HG03175 (cell line): Measurements from ENCODE around the gene ZNF787.

Experiments
- ATAC-seq: cut with Tn5 transposase; IDR thresholded peaks from one replicate; pipeline ENCODE4 v1.9.1; 2021; ENCODE audit warnings: mild to moderate bottlenecking, moderate library complexity; ENCODE audit not compliant: unreplicated experiment

ZNF787 gene

DNA sequence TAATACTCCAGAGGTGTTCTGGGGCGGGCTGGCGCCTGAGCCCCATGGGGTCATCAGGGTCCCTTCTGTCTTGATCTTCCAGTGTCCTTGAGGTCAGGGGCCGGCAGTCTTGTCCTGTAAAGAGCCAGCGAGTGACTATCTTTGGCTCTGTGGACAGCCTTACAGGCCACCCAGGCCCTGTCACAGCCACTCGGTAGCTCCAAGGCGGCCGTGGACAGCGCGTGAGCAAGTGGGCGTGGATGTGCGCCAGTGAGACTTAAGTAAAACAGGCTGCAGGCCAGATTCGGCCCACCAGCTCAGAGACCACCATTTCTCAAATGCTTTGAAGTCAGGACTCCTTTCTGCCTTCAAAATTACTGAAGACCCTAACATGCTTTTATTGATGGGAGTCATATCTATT, 23.7 kb upstream of the ZNF787 start:
- ATAC-seq, result no peak

GRCh38 chr19:56144376-56144775, 23.3 kb upstream of the ZNF787 start:
- no peak for ATAC-seq

GRCh38 chr19:56142897-56143434, 21.9 kb upstream of the ZNF787 start:
- ATAC-seq, result no peak

- ATAC-seq, result no peak
Observed at GRCh38 chr19:56142087-56142787, 21.1 kb upstream of the ZNF787 start.

- ATAC-seq, result no peak
Observed at GRCh38 chr19:56141417-56141993, 20.4 kb upstream of the ZNF787 start.

GRCh38 chr19:56140583-56141416, 19.7 kb upstream of the ZNF787 start, which contains the start of gene ZNF444:
Gene ZNF444, plus strand, starts transcription at chr19:56141287. Its CDS starts 5,625 bp downstream, at chr19:56146912.
- ATAC-seq, result peak; percentile 89

- ATAC-seq, result no peak
Observed at GRCh38 chr19:56139847-56140582, 18.9 kb upstream of the ZNF787 start.

DNA sequence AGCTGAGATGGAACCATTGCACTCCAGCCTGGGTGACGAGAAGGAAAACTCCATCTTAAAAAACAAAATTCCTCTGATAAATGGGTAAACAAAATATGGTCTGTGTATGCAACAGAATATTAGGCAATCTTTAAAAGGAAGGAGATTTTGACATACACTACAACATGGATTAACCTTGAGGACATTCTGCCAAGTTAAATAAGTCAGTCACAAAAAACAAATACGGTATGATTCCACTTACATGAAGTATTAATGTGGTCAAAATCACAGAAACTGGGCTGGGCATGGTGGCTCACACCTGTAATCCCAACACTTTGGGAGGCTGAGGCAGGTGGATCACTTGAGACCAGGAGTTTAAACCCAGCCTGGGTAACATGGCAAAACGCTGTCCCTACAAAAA, 17.0 kb upstream of the ZNF787 start:
- ATAC-seq, result no peak

DNA sequence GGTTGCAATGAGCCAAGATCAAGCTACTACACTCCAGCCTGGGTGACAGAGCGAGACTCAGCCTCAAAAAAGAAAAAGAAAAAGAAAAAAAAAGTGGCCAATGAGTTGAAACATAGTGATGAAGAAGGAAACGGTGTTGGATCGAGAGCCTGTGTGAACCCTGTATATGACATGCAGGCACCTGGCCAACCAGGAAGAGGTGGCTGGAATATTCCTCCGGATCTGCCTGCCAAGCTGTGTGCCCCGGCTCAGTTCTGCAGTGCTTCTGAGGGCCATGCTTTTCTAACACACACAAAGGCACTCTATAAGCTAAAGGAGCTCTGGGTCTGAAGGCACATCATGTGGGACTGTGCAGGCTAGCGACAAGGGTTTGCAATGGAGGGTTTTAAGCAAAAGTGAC, 16.3 kb upstream of the ZNF787 start:
- no peak for ATAC-seq

DNA sequence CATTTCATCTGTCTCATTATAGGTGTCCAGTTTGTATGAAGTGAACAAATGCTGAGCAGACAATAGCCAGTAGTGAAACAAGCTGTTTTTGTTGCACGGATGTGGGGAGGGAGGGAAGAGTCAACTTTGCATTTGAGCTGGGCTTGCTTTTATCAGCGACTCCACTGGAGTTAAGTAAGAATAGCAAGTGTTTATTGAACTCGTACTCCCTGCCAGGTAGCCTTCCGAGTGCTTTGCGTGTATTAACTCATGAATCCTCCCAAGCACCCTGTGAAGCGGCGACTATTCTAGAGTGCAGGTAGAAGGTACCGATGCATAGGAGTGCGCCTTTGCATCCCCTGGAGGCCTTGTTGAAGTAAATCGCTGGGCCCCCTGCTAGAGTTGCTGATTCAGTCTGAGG, 15.3 kb upstream of the ZNF787 start:
- no peak for ATAC-seq

GRCh38 chr19:56134654-56134921, 13.5 kb upstream of the ZNF787 start:
- ATAC-seq, result no peak

- peak; percentile 52 for ATAC-seq
Observed at GRCh38 chr19:56133858-56134653, 13.0 kb upstream of the ZNF787 start.

DNA sequence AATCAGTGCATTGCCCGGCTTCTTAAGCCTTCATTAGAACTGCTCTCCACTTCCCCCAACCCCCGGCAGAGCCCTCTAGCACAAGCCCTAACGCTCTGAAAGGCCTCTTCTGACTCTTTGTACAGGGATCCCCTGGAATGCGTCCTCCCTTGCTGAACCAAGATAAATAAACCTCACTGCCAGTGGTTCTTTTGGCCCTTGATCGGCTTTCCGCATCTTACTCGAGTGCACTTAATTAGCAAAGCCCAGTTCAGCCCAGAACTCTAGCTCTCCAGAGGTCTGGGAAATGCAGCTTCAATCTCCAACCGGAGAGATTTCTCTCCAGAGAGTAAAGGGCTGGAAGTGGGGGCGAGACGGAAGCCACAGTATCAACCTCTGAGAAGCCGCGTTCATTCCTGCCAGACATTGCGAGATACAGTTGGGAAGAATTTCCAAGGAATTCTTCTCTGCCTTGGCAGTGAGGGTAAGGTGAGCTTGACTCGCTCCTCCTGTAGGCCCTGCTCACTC, 11.3 kb upstream of the ZNF787 start:
- no peak for ATAC-seq

DNA sequence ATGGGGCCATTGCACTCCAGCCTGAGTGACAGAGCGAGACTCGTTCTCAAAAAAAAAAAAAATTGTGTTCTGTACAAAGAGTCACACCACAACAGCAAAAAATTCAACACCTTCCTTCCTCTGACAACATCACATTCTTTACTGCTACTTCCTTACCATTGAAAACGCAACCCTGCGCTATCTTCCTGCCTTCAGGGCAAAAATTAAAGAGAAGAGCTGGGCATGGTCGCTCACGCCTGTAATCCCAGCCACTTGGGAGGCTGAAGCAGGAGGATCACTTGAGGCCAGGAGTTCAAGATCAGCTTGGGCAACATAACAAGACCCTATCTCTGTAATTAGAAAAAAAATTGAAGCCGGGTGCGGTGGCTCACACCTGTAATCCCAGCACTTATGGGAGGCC, 10.6 kb upstream of the ZNF787 start:
- no peak for ATAC-seq

DNA sequence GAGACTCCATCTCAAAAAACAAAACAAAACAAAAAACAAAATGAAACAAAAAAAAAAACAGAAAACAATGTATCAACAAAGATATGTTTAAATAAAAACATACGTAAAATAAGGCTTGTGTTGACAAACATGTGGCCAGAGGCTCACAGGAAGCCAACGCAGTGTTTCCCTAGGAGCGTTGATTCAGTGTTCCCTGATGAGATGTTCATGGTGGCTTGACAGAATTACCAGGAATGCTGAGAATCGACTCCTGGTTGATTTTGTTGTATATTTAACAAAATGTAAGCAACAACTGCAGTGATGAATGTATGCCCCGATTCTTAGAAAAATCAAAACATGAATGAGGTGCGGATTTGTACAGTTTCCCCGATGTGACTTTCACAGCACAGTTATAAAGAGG, 8.9 kb upstream of the ZNF787 start:
- ATAC-seq, result no peak

DNA sequence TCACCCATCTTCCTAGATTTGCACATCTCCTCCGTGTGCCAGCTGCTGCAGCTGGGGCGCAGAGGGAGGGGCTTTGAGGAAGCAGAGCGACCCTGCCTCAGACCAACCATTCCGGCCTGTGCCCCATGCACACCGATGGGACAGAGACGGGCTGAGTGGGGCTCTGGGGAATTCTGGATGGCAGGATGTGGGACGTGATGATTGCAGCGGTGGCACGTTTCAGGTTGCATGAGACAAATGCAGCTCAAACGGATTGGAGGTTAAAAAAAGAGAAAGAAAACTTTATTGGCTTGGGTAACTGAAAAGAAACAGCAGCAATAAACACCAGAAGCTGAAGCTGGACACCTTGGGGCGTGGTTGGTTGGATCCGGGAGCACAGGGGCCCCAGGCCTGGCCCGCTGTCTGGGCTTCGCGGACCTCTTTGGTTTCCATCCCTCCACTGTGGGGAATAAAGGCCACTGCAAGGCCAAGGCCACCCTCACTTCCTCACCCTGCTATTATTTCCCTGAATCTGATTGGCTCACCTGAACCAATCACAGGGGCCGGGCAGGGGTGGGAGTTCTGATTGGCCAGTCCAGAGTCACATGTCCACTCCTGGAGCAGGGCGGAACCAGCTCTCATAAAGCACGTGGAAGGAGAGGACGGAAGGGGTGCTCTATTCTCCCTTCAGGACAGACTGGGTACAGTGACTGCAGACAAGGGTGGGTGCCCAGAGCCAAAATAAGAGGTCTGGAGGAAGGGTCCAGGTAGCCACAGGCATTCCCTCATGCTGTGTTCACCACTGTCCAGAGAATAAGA, 6.1 kb upstream of the ZNF787 start:
- no peak for ATAC-seq

- no peak for ATAC-seq
Observed at GRCh38 chr19:56125806-56126590, 4.9 kb upstream of the ZNF787 start.

DNA sequence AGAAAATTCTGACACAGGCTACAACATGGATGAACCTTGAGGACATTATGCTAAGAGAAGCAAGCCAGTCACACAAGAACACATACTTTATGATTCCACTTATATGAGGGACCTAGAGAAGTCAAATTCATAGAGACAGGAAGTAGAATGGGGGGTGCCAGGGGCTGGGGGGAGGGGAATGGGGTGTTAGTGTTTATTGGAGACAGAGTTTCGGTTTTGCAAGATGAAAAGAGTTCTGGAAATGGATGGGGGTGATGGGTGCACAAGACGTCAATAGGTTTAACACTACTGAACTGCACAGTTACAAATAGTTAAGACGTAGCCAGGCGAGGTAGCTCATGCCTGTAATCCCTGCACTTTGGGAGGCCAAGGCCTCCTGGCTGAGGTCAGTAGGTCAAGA, 3.5 kb upstream of the ZNF787 start:
- ATAC-seq, result no peak
